Measurements from ENCODE around the gene METAP1.

- TF ChIP-seq CTCF (IDR thresholded peaks at IDR 0.05): no peak
- no peak for TF ChIP-seq EZH2 (IDR thresholded peaks at IDR 0.05)
- no peak for TF ChIP-seq EZH2phosphoT487 (IDR thresholded peaks at IDR 0.05)
Measured at GRCh38 chr4:99061048-99061700, 65.7 kb downstream of the METAP1 start.
